C4-2B (cell line): ENCODE results near the gene ADD3.
"Not testable (repeated sequence)": the region's sequence is repeated elsewhere in the genome, so short reads cannot be mapped to it uniquely, and the experiment has no call there.

ENCODE experiments used
- H3K27ac ChIP-seq: fragments of 450-650 bp; 2 replicates; pipeline ENCODE4 v1.5.1; 2017
- CTCF ChIP-seq: fragments of 450-650 bp; conservative IDR thresholded peaks from 2 replicates; pipeline ENCODE4 v1.5.1; 2017; ENCODE audit warnings: mild to moderate bottlenecking
- ZFX ChIP-seq: fragments of 450-650 bp; IDR thresholded peaks from 2 replicates; pipeline ENCODE4 v1.6.1; 2017

The ADD3 gene

GRCh38 chr10:110041479-110041829, 33.7 kb downstream of the ADD3 start:
- TF ChIP-seq ZFX (no peak), CTCF (no peak)
- no peak overlapping the region for H3K27ac ChIP-seq

GRCh38 chr10:110042181-110042580, 34.4 kb downstream of the ADD3 start:
- TF ChIP-seq ZFX (no peak), CTCF (no peak)
- H3K27ac ChIP-seq: no peak overlapping the region

GRCh38 chr10:110042891-110043290, 35.1 kb downstream of the ADD3 start:
- TF ChIP-seq CTCF: no peak
- TF ChIP-seq ZFX: no peak
- H3K27ac ChIP-seq: no peak overlapping the region

- H3K27ac ChIP-seq: no peak overlapping the region
- TF ChIP-seq ZFX (no peak), CTCF (no peak)
Observed at GRCh38 chr10:110044681-110045080, 36.9 kb downstream of the ADD3 start.

- no peak overlapping the region for H3K27ac ChIP-seq
- TF ChIP-seq ZFX: no peak
- TF ChIP-seq CTCF: no peak
Observed at GRCh38 chr10:110045772-110046171, 38.0 kb downstream of the ADD3 start.

GRCh38 chr10:110048145-110048544, 40.4 kb downstream of the ADD3 start:
- not testable (repeated sequence) for H3K27ac ChIP-seq

GRCh38 chr10:110048781-110049180, 41.0 kb downstream of the ADD3 start:
- no peak for TF ChIP-seq ZFX
- TF ChIP-seq CTCF: no peak
- H3K27ac ChIP-seq: no peak overlapping the region

- not testable (repeated sequence) for H3K27ac ChIP-seq
Observed at GRCh38 chr10:110049889-110050591, 42.3 kb downstream of the ADD3 start.
